Stimulated activated naive CD8-positive, alpha-beta T cell treated with anti-CD3 and anti-CD28 coated beads, Interleukin-15, amount 100 ng/mL, for 72 hours (primary cell): ENCODE measurements around the gene STX16.

Source experiments
- ATAC-seq: fragments of 150-1000 bp; cut with Tn5 transposase; 2 replicates; pipeline ENCODE4 v1.10.0; 2021; ENCODE audit warnings: mild to moderate bottlenecking, moderate library complexity
- DNase-seq, 2 donors: peaks; one replicate each; pipeline ENCODE4 v3.0.0; 2021 to 2022
- H3K27ac Mint-ChIP-seq, 2 donors: one replicate each; pipeline ENCODE4 v1.8.0; 2022; ENCODE audit warnings: mild to moderate bottlenecking in 2 of 2, mixed read lengths in 2 of 2, moderate library complexity in 2 of 2
- H3K27me3 Mint-ChIP-seq: one replicate; pipeline ENCODE4 v1.8.0; 2022; ENCODE audit warnings: mixed read lengths
- H3K4me1 Mint-ChIP-seq: one replicate; pipeline ENCODE4 v1.8.0; 2022; ENCODE audit warnings: mild to moderate bottlenecking, mixed read lengths
- H3K4me3 Mint-ChIP-seq, 2 donors: one replicate each; pipeline ENCODE4 v1.8.0; 2022; ENCODE audit warnings: mild to moderate bottlenecking in 2 of 2, mixed read lengths in 2 of 2, moderate library complexity in 1 of 2
- H3K9me3 Mint-ChIP-seq, 2 donors: one replicate each; pipeline ENCODE4 v1.8.0; 2022; ENCODE audit warnings: mixed read lengths in 2 of 2

STX16 gene

DNA sequence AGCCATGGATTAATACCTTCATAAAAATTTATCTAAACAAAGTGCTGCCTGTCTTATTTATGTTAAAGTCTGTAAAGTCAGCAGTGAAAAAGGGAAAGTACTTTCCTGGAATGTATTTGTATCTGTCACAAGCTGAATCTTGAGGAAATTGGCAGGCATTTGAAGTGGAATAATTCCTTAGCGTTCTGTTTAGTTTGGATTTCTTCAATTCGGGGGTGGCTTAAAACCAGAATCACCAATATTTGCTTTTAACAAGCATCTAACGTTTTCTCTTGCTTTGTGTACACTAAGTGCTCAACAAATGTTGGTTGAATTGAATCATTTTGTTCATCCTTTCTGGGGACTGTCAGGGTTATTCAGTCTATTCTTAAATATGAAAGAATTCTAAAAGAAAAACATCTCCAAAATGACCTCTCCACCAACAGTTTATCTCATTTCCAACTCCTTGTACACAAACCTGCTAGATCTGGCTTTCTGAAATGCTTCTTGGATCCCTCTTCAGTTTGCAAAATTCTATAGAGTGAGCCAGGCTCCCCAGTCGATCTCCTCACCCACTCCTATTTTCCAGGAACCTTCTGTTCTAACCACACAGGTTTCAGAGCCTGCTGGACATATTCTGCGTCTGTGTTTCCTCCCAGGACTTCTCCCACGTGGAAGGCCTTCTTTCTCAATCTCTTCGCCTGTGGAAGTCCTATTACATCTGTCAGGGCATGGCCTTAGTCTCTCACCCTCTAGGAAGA, 39.5 kb downstream of the STX16 start:
- ATAC-seq (no peak), DNase-seq (peak in 1 of 2 donors; percentile 2)
- Mint-ChIP-seq H3K9me3 (no peaks in the 10 kb centered on the region), H3K4me3 (no peak overlapping the region), H3K4me1 (peaks cover 22% of the 10 kb centered on the region), H3K27me3 (no peaks in the 10 kb centered on the region), H3K27ac (peak overlapping the region in 1 of 2 donors; percentile 43)

- Mint-ChIP-seq H3K4me3 (peak overlapping the region; percentile 8 to 38), H3K9me3 (no peaks in the 10 kb centered on the region), H3K27ac (peak overlapping the region; percentile 79 to 89), H3K27me3 (no peaks in the 10 kb centered on the region), H3K4me1 (peaks cover 22% of the 10 kb centered on the region)
- DNase-seq (no peak), ATAC-seq (no peak)
Measured at GRCh38 chr20:58691773-58692578, 40.9 kb downstream of the STX16 start.

GRCh38 chr20:58692579-58693225, 41.6 kb downstream of the STX16 start, which contains the start of gene NPEPL1:
TSS of gene NPEPL1 (plus strand) at chr20:58692800. CDS start at chr20:58692901, 101 bp downstream.
- Mint-ChIP-seq H3K4me3 (peak within 1 kb of the TSS; percentile 81), H3K27me3 (no peaks in the 10 kb centered on the region), H3K9me3 (no peaks in the 10 kb centered on the region), H3K27ac (peak within 1 kb of the TSS; percentile 95 to 96), H3K4me1 (peaks cover 22% of the 10 kb centered on the region)
- peak; percentile 94 for ATAC-seq
- peak; percentile 71 to 80 for DNase-seq

GRCh38 chr20:58693226-58694006, 42.3 kb downstream of the STX16 start:
- Mint-ChIP-seq H3K27ac (peak overlapping the region; percentile 95 to 96), H3K4me1 (peaks cover 22% of the 10 kb centered on the region)
- no peak for ATAC-seq

DNA sequence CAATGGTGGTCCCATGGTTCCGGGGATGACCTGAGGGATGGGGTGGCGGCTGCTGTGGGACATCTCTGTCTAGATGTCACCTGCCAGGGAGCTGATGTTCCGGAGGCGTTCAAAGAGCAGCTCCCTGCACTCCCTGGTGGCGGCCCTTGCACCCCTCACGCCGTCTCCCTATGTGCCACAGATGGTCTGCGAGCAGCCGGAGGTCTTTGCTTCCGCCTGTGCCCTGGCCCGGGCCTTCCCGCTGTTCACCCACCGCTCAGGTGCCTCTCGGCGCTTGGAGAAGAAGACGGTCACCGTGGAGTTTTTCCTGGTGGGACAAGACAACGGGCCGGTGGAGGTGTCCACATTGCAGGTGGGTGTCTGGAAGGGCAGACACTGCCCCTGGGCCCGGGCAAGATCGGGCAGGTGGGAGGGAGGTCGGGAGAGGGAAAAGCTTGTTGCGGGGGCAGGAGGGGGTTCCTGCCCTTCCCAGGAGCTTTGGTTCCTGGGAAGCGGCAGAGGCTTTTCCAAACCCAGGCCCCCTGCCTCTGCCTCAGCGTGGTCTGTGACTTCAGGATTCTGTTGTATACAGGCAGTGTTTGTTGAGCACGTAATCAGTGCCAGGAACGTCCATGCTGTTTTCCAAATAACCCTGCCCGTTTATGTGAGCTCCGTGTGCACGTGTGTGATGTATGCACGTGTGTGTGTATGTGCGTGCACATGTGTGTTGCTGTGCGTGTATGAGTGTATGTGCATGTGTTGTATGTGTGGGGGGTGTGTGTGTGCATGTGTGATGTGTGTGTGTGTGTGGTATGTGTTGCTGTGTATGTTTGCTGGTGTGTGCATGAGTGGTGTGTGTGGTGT, 43.4 kb downstream of the STX16 start:
- peak overlapping the region in 1 of 2 donors; percentile 69 for H3K27ac Mint-ChIP-seq

More at GRCh38 chr20:58693226-58694006, 42.3 kb downstream of the STX16 start:
- Mint-ChIP-seq H3K4me3 (peak overlapping the region; percentile 81), H3K27me3 (no peaks in the 10 kb centered on the region), H3K9me3 (no peaks in the 10 kb centered on the region)
- peak; percentile 24 to 37 for DNase-seq

DNA sequence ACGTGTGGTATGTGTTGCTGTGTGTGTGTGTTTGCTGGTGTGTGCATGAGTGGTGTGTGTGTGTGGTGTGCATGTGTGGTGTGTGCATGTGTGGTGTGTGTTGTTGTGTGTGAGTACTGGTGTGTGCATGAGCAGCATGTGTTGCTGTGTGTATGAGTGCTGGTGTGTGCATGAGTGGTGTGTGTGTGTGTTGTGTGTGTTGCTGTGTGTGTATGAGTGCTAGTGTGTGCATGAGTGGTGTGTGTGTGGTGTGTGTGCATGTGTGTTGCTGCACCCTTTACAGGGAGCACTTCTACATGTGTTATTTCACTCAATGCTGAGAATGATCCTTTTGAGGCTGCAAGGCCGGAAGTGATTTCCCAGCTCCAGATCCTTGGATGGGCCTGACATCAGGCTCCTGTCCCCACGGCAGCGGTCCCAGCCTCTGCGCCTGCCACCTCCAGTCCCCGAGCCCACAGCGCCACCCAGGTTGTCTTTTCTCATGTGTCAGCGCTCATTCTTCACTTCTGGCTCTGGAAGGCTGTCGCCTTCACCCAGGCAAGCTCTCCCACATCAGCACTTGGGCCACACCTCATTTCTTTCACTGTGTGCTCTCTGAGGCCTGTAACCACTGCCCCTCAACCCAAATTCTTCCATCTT, 44.1 kb downstream of the STX16 start:
- ATAC-seq (no peak), DNase-seq (no peak)
- Mint-ChIP-seq H3K4me1 (peaks cover 22% of the 10 kb centered on the region), H3K27me3 (no peaks in the 10 kb centered on the region), H3K27ac (no peak overlapping the region), H3K9me3 (no peaks in the 10 kb centered on the region), H3K4me3 (no peak overlapping the region)

More for the DNA sequence above, 43.4 kb downstream of the STX16 start:
- no peak for ATAC-seq
- peaks cover 22% of the 10 kb centered on the region for H3K4me1 Mint-ChIP-seq
- peak overlapping the region in 1 of 2 donors; percentile 81 for H3K4me3 Mint-ChIP-seq
- no peaks in the 10 kb centered on the region for H3K27me3 Mint-ChIP-seq
- peak in 1 of 2 donors; percentile 13 for DNase-seq
- no peaks in the 10 kb centered on the region for H3K9me3 Mint-ChIP-seq

DNA sequence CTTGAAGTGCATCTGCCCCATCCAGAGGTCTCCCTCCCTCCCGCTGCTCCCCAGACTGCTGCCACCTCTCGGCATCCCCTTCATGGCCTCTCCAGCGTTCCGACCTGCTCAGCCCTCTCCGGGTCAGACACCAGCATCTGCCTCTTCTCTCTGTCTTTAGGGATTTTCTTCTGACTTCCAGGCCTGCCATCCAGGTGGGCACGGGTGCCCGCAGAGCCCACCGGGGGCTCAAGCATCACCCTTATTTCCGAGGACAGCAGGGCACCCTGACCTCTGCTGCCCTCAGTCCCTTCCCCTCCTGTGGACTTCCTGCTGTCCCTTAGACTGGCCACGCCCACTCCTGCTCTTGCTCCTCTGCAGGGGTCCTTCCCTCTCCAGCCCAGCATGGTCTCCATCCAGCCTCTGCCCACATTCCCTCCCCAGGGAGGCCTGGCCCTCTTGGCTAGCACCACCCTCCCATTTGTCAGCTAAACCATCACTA, 44.9 kb downstream of the STX16 start:
- ATAC-seq: no peak
- Mint-ChIP-seq H3K4me1 (peaks cover 18% of the 10 kb centered on the region), H3K27ac (no peak overlapping the region), H3K9me3 (no peaks in the 10 kb centered on the region), H3K4me3 (no peak overlapping the region), H3K27me3 (no peaks in the 10 kb centered on the region)
- DNase-seq: no peak

DNA sequence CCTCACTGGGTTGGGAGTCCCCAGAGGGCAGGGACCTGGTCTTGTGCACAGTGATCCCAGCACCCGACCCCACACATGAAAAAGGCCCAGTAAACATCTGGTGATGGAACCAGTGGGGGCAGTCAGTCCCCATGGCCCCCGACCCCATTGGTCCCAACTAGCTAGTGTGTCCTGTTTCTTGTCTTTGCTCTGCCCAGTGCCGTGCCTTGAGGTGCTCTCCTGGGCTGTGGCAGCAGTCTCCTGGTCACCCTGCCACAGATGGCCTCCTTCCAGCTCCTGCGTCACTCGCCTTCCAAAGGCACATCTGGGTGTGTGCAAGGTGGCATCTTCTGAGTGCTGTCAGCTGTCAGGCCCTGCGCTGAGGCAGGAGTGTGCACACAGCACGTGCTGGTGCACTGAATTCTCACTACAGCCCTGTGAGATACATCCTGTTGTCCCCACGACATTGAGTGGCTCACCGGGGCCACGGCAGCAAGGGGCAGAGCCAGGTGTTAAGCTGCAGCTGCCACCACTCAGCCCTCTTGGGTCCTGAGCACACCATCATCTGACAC, 45.4 kb downstream of the STX16 start:
- Mint-ChIP-seq H3K27ac (no peak overlapping the region), H3K27me3 (no peaks in the 10 kb centered on the region), H3K9me3 (no peaks in the 10 kb centered on the region), H3K4me1 (peaks cover 15% of the 10 kb centered on the region), H3K4me3 (no peak overlapping the region)
- DNase-seq: no peak
- ATAC-seq: no peak

- H3K27ac Mint-ChIP-seq: no peak overlapping the region
- no peaks in the 10 kb centered on the region for H3K9me3 Mint-ChIP-seq
- H3K4me1 Mint-ChIP-seq: peaks cover 10% of the 10 kb centered on the region
- H3K4me3 Mint-ChIP-seq: no peak overlapping the region
- ATAC-seq: no peak
- no peaks in the 10 kb centered on the region for H3K27me3 Mint-ChIP-seq
- no peak for DNase-seq
Measured at GRCh38 chr20:58697201-58697866, 46.3 kb downstream of the STX16 start.

DNA sequence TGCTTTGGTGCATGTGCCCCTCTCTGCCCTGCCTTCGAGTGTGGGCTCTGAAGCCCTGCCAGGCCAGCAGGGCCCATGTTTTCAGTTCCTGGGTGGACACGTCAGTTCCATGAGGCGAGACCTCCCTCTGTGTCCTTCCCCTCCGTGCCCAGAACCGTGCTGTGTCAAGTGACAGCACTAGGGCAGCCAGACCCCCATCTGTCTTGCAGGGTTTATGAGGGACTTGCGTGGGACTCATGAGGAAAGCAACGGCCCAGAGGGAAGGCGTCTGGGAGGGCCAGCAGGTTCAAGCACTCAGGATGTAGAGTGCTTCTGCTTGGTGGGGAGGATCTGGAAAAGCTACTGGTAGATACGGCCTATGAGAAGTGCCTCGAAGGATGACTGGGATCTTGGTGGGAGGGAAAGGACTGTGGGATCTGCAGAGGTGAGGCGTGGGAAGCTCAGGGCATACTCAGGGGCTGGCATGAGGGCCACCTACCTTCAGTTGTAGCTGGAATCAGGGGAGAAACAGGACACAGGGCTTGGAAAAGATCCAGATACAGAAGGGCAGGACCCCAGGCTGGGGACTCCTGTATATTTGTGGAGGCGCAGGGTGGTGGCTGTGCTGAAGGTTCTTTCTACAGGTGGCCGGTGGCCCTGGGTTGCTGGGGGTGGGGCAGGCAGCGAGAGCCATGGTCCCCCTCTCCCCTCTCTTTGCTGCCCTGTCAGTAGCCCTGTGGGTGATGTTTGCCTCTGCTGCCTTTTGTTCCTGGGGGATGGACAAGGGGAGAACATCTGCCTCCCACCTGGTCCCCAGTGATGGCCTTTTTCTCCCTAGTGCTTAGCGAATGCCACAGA, 47.0 kb downstream of the STX16 start:
- Mint-ChIP-seq H3K27ac (peak overlapping the region in 1 of 2 donors; percentile 60), H3K9me3 (no peaks in the 10 kb centered on the region), H3K4me1 (peaks cover 10% of the 10 kb centered on the region), H3K27me3 (no peaks in the 10 kb centered on the region), H3K4me3 (no peak overlapping the region)
- ATAC-seq (no peak), DNase-seq (no peak)

DNA sequence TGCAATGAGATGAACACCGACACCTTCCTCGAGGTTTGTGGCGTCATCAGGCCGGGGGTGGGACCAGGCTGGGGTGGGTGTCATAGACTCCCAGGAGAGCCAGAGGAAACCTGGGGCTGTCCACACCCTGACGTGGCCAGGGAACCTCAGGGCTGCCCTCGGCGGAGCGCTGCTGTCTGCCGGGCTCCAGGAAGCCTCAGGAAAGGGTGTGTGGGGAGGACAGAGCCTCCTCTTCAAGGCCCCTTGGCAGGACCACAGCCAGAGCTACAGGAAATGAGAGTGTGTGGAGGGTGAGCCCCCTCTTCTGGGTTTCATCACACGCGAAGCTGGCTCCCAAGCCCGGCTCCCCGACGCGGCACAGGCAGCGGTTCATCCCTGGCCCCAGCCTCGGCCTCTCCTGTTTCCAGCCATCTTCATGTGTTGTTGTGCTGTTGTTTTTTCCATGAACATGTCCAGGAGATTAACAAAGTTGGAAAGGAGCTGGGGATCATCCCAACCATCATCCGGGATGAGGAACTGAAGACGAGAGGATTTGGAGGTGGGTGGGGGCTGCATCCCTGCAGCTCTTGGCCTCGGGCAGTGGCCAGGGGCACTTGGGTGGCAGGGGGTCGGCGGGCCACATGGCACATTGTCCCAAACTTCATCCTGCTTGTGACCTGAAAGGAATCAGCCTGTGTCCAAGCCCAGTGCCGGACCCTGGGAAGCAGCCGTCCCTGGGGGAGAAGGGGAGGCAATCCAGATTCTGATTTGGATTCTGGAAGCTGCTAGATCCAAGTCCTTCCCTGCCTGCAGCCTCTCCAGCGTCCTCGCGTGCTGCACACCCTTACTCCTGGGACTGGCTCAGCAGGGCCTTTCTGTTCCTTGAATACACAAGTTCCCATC, 47.9 kb downstream of the STX16 start:
- no peaks in the 10 kb centered on the region for H3K9me3 Mint-ChIP-seq
- peaks cover 3% of the 10 kb centered on the region for H3K4me1 Mint-ChIP-seq
- DNase-seq (no peak), ATAC-seq (no peak)
- no peak overlapping the region for H3K4me3 Mint-ChIP-seq
- H3K27ac Mint-ChIP-seq: peak overlapping the region in 1 of 2 donors; percentile 57
- no peaks in the 10 kb centered on the region for H3K27me3 Mint-ChIP-seq
